Lung (tissue), 12 donors: ENCODE data around the gene CDHR5. TPM values are rescaled to one million over a fixed set of nuclear protein-coding genes. Genes with fewer than 3 reads are reported as not detected.

Experiments used
- ATAC-seq: fragments of 200-7000 bp; cut with Tn5 transposase; one replicate; pipeline ENCODE4 v1.9.1; 2020; ENCODE audit warnings: moderate number of reproducible peaks; ENCODE audit not compliant: insufficient read depth, low FRiP score
- DNase-seq, 3 donors: peaks; one replicate each; pipeline ENCODE4 v3.0.0-alpha.2; 2013 to 2017
- H3K27ac ChIP-seq, 2 donors: one replicate each; pipeline ENCODE4 v1.5.1; 2013; ENCODE audit warnings: mild to moderate bottlenecking in 2 of 2, moderate library complexity in 2 of 2, control low read depth in 1 of 2, inconsistent platforms in 1 of 2, low read depth in 1 of 2, low read length in 1 of 2
- H3K27me3 ChIP-seq, 3 donors: one replicate each; pipeline ENCODE4 v1.5.1; 2013; ENCODE audit warnings: low read length in 2 of 3; ENCODE audit not compliant: control insufficient read depth in 3 of 3, insufficient read depth in 3 of 3
- H3K36me3 ChIP-seq, 4 donors: one replicate each; pipeline ENCODE4 v1.5.1; 2013; ENCODE audit warnings: low read length in 4 of 4, mild to moderate bottlenecking in 1 of 4, moderate library complexity in 1 of 4; ENCODE audit not compliant: control insufficient read depth in 4 of 4, insufficient read depth in 4 of 4
- H3K4me1 ChIP-seq, 5 donors: one replicate each; pipeline ENCODE4 v1.5.1; 2013; ENCODE audit warnings: low read length in 5 of 5, mild to moderate bottlenecking in 2 of 5, moderate library complexity in 1 of 5; ENCODE audit not compliant: control insufficient read depth in 5 of 5, insufficient read depth in 5 of 5
- H3K4me3 ChIP-seq: one replicate; pipeline ENCODE4 v1.5.1; 2013; ENCODE audit warnings: mild to moderate bottlenecking, control low read depth, moderate library complexity
- H3K9ac ChIP-seq, 2 donors: one replicate each; pipeline ENCODE4 v1.5.1; 2013; ENCODE audit warnings: low read length in 2 of 2, control low read depth in 1 of 2; ENCODE audit not compliant: insufficient read depth in 1 of 2
- H3K9me3 ChIP-seq, 4 donors: one replicate each; pipeline ENCODE4 v1.5.1; 2013; ENCODE audit warnings: low read length in 3 of 4, mild to moderate bottlenecking in 1 of 4, moderate library complexity in 1 of 4; ENCODE audit not compliant: control insufficient read depth in 4 of 4, insufficient read depth in 3 of 4
- CTCF ChIP-seq: IDR thresholded peaks from 2 replicates; pipeline ENCODE4 v1.5.1; 2012; ENCODE audit warnings: mild to moderate bottlenecking; ENCODE audit errors: control extremely low read depth, extremely low read depth
- WGBS, 2 donors: extraction: QIAGEN DNeasy Blood & Tissue Kit; methylation state at CpG; one replicate each; pipeline ENCODE4 v1.1.7; 2013; 5-methylcytosine and 5-hydroxymethylcytosine counted together
- polyA plus RNA-seq, 2 donors: library from polyadenylated mRNA; stranded (reverse); fragments of 200-250 nt; gene quantifications; one replicate each; pipeline ENCODE4 v1.2.1, GENCODE V29; 2013
- total RNA-seq, 2 donors: library from RNA; depleted of rRNA in 1 of 2; stranded (reverse); fragments of >200 nt in 1 of 2; gene quantifications; one replicate each; pipeline ENCODE4 v1.2.1, GENCODE V29; 2014 to 2021
- donor health status: control.
- donor health status: control.
- donor health status: Bipolar disorder and iron deficiency.
- donor health status: healthy.
- donor health status: DM: yes; HTN: yes; CAD: no.

Gene CDHR5
- total and polyA plus RNA-seq, 4 donors: 0.02 to 0.10 TPM; not detected in 2

- Histone ChIP-seq H3K9me3 (peaks cover 0 to 2% (median 0%) of the 10 kb centered on the region in 4 donors), H3K9ac (no peak overlapping the region), H3K27ac (no peak overlapping the region), H3K36me3 (no peaks in the 10 kb centered on the region), H3K4me3 (no peak overlapping the region), H3K4me1 (peaks cover 0 to 15% (median 3%) of the 10 kb centered on the region in 5 donors), H3K27me3 (peaks cover 0 to 44% (median 18%) of the 10 kb centered on the region in 3 donors)
- DNase-seq (no peak), ATAC-seq (no peak)
- 68 to 72% methylated on average over 21 to 22 of the region's 22 CpGs for WGBS, 2 donors
- TF ChIP-seq CTCF: no peak
Measured at GRCh38 chr11:635945-636510, 11.3 kb upstream of the CDHR5 start.

GRCh38 chr11:630871-631270 is 6.1 kb upstream of the CDHR5 start:
- H3K4me3 ChIP-seq: no peak overlapping the region
- DNase-seq (no peak), ATAC-seq (no peak)
- 94 to 96% methylated on average over 5 of the region's 5 CpGs for WGBS, 2 donors
- H3K27me3 ChIP-seq: peaks cover 0 to 24% (median 10%) of the 10 kb centered on the region in 3 donors
- H3K4me1 ChIP-seq: peaks cover 0 to 4% (median 0%) of the 10 kb centered on the region in 5 donors
- no peak overlapping the region for H3K27ac ChIP-seq
- H3K9me3 ChIP-seq: no peaks in the 10 kb centered on the region
- no peak overlapping the region for H3K9ac ChIP-seq
- TF ChIP-seq CTCF: no peak
- no peaks in the 10 kb centered on the region for H3K36me3 ChIP-seq

GRCh38 chr11:629237-629583 is 4.5 kb upstream of the CDHR5 start:
- WGBS, 2 donors: 21 to 46% methylated on average over 10 of the region's 10 CpGs
- no peak for TF ChIP-seq CTCF
- ATAC-seq: no peak
- Histone ChIP-seq H3K27me3 (peaks cover 0 to 18% (median 11%) of the 10 kb centered on the region in 3 donors), H3K9me3 (no peaks in the 10 kb centered on the region), H3K27ac (no peak overlapping the region), H3K36me3 (no peaks in the 10 kb centered on the region), H3K4me1 (peaks cover 0 to 4% (median 0%) of the 10 kb centered on the region in 5 donors), H3K9ac (no peak overlapping the region), H3K4me3 (no peak overlapping the region)
- DNase-seq: no peak

- TF ChIP-seq CTCF: no peak
- H3K27me3 ChIP-seq: peaks cover 0 to 18% (median 11%) of the 10 kb centered on the region in 3 donors
- DNase-seq (no peak), ATAC-seq (no peak)
- no peak overlapping the region for H3K27ac ChIP-seq
- H3K9ac ChIP-seq: no peak overlapping the region
- H3K9me3 ChIP-seq: no peaks in the 10 kb centered on the region
- peaks cover 0 to 4% (median 0%) of the 10 kb centered on the region in 5 donors for H3K4me1 ChIP-seq
- H3K36me3 ChIP-seq: no peaks in the 10 kb centered on the region
- 93 to 95% methylated on average over 31 of the region's 31 CpGs for WGBS, 2 donors
- H3K4me3 ChIP-seq: no peak overlapping the region
Measured at GRCh38 chr11:628056-628455, 3.3 kb upstream of the CDHR5 start.
